Purkinje cell (primary cell): ENCODE data around the gene EPN2. TPM values are rescaled to one million over a fixed set of nuclear protein-coding genes. Genes with fewer than 3 reads are reported as not detected.

Source experiments
- polyA plus RNA-seq: library from polyadenylated mRNA; unstranded; fragments of >200 nt; fragmentation: Nextera tagmentation; gene quantifications from 2 replicates; pipeline ENCODE4 v1.2.1, GENCODE V29; 2014

The EPN2 gene
- 3.9 and 8.2 TPM in 2 replicates for polyA plus RNA-seq

GRCh38 chr17:19237139-19237388 is at the start of gene EPN2:
TSS of gene EPN2 (plus strand) at chr17:19237366. CDS start at chr17:19283120, 45,754 bp downstream.

GRCh38 chr17:19362277-19363113 is 125.3 kb downstream of the EPN2 start, which contains the start of gene B9D1:
TSS of gene B9D1 (minus strand) at chr17:19362723. CDS start at chr17:19362569, 154 bp downstream.

GRCh38 chr17:19378416-19379360 is 141.5 kb downstream of the EPN2 start, which contains the start of gene MAPK7:
TSS of gene MAPK7 (plus strand) at chr17:19378498. CDS start at chr17:19378901, 403 bp downstream.

Other genes starting within 250 kb of the EPN2 start
- not detected in 2 replicates for gene FAM83G, start 232.6 kb upstream of the EPN2 start, polyA plus RNA-seq
- not detected in 2 replicates for gene GRAP, start 190.4 kb upstream of the EPN2 start, polyA plus RNA-seq
- gene GRAPL, start 109.8 kb upstream of the EPN2 start, polyA plus RNA-seq: not detected in 2 replicates
- gene B9D1, start 125.4 kb downstream of the EPN2 start, polyA plus RNA-seq: 38.4 and 66.4 TPM in 2 replicates
- 0.24 and 4.3 TPM in 2 replicates for gene MAPK7, start 141.1 kb downstream of the EPN2 start, polyA plus RNA-seq
- gene MFAP4, start 149.8 kb downstream of the EPN2 start, polyA plus RNA-seq: 0.53 TPM in 1 of 2 replicates, not detected in the other
- gene RNF112, start 173.9 kb downstream of the EPN2 start, polyA plus RNA-seq: 12.4 and 12.7 TPM in 2 replicates